Measurements from ENCODE around the gene MTRFR.
"Not testable (repeated sequence)": the region's sequence is repeated elsewhere in the genome, so short reads cannot be mapped to it uniquely, and the experiment has no call there.

The MTRFR gene

DNA sequence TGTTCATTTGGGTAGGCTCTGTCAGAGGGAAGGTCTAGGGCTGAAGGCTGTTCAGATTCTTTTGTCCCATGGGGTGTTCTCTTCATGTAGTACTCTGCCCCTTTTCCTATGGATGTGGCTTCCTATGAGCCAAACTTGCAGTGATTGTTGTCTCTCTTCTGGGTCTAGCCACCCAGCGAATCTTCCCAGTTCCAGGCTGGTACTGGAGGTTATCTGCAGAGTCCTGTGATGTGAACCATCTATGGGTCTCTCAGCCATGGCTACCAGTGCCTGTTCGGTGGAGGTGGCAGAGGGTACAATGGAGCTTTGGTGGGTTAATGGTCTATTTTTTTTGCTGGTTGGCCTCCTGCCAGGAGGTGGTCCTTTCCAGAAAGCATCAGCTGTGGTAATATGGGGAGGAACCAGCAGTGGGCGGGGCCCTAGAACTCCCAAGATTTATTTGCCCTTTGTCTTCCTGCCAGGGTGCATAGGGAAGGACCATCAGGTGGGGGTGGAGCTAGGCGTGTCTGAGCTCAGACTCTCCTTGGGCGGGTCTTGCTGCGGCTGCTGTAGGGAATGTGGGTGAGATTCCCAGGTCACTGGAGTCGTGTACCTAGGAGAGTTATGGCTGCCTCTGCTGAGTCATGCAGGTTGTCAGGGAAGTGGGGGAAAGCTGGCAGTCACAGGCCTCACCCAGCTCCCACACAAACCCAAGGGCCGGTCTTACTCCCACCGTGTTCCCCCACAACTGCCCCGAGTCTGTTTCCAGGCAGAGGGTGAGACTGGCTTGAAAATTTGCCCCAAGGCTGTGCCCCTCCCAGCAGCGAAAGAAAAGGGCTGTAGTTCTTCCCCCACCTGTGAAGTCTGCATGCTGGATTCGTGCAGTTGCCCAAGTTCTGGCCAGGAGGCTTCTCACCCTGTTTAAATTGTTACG lies 17.5 kb downstream of the MTRFR start:
- peaks cover 7% of the 10 kb centered on the region for H3K4me1 ChIP-seq (ENCODE audit: control insufficient read depth, insufficient read depth, low read length)
- no peak overlapping the region for H3K4me3 ChIP-seq (ENCODE audit: low read length)
- no peaks in the 10 kb centered on the region for H3K9me3 ChIP-seq (ENCODE audit: control insufficient read depth, low read length)
- peaks cover 33% of the 10 kb centered on the region for H3K36me3 ChIP-seq (ENCODE audit: control insufficient read depth, insufficient read depth, low read length, severe bottlenecking)
- no peak overlapping the region for H3K9ac ChIP-seq (ENCODE audit: low read length)
- no peak for DNase-seq (ENCODE audit: low read depth)
- H3K27me3 ChIP-seq (replicated peaks; ENCODE audit: control insufficient read depth, insufficient read depth, low read length) = no peaks in the 10 kb centered on the region

DNA sequence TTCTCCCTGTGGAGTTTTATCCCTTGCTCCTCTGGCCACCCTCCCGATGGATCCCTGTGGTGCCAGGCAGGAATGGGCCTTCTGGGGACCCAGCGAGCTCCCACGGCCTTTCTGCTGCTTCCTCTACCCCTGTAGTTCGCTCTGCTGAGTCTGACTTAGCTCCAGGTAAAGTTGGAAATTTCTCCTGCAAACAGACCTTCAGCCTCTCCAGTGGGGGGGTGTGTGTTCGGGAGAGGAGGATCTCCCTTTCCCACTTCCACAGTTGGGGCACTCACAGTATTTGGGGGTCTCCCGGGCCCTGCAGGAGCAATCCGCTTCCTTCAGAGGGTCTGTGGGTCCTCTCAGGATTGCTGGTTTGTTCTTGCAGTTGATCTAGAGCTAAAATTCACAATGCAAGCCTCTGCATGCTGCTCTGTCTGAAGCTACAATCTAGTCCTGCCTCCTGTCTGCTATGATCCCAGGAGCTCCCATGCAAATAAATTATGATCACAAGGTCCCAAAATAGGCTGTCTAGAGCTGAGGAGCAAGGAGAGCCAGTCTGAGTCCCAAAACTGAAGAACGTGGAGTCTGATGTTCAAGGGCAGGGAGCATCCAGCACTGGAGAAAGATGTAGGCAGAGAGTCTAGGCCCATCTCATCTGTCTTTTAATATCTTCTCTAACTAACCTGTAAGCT lies 18.3 kb downstream of the MTRFR start:
- H3K4me3 ChIP-seq (ENCODE audit: low read length) = no peak overlapping the region
- no peak overlapping the region for H3K9ac ChIP-seq (ENCODE audit: low read length)
- DNase-seq (ENCODE audit: low read depth) = no peak
- H3K27me3 ChIP-seq (replicated peaks; ENCODE audit: control insufficient read depth, insufficient read depth, low read length) = no peaks in the 10 kb centered on the region
- peaks cover 40% of the 10 kb centered on the region for H3K36me3 ChIP-seq (ENCODE audit: control insufficient read depth, insufficient read depth, low read length, severe bottlenecking)
- H3K4me1 ChIP-seq (ENCODE audit: control insufficient read depth, insufficient read depth, low read length) = peaks cover 7% of the 10 kb centered on the region
- no peaks in the 10 kb centered on the region for H3K9me3 ChIP-seq (ENCODE audit: control insufficient read depth, low read length)

DNA sequence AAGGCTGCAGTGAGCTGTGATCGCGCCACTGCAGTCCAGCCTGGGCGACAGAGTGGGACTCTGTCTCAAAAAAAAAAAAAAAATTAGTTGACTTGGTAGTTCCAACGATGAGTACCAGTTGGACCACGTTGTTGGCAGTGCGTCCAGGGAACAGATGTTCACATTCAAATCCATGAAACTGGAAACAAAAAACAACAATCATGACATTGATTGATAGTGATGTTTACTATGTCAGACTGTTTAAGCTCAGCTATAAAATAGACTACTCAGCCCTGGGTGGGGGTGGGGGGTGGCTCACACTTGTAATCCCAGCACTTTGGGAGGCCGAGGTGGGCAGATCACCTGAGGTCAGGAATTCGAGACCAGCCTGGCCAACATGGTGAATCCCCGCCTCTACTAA lies 19.1 kb downstream of the MTRFR start:
- H3K9me3 ChIP-seq (ENCODE audit: control insufficient read depth, low read length); H3K27me3 ChIP-seq (replicated peaks; ENCODE audit: control insufficient read depth, insufficient read depth, low read length); DNase-seq (ENCODE audit: low read depth); H3K4me1 ChIP-seq (ENCODE audit: control insufficient read depth, insufficient read depth, low read length); H3K9ac ChIP-seq (ENCODE audit: low read length); H3K4me3 ChIP-seq (ENCODE audit: low read length): not testable (repeated sequence)
- H3K36me3 ChIP-seq (ENCODE audit: control insufficient read depth, insufficient read depth, low read length, severe bottlenecking) = peaks cover 45% of the 10 kb centered on the region

DNA sequence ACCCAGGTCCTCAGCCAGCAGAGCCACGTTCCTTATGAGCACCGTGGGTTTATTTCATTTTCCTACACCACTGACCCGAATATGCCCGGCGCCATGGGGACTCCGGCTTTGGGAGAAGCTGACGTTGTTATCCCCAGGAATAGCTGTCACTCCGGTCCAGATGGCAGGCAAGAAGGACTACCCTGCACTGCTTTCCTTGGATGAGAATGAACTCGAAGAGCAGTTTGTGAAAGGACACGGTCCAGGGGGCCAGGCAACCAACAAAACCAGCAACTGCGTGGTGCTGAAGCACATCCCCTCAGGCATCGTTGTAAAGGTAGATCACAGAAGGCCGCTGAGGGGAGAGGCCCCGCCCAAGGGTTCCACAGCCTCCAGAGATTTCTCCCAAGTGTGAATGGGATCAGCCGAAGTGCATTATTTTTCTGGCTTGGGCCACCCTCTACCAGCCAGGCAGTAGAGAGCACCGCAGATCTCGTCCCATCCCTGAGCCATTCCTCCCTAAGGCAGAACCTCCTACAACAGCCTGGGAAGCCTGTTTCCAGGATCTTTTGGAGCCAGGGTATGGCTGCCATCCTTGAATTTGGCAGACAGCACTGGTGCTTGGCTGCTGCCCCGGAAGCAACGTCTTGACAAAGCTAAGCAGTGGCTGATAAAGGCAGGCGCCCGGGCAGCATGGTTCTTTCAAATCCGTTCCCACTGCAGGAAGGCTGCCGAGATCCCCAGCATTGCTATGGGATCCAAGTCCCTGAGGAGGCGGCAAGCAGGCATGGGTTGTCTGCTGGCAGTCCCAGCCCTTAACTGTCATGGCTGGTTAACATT lies 20.6 kb downstream of the MTRFR start:
- H3K4me1 ChIP-seq (ENCODE audit: control insufficient read depth, insufficient read depth, low read length) = peaks cover 13% of the 10 kb centered on the region
- no peaks in the 10 kb centered on the region for H3K27me3 ChIP-seq (replicated peaks; ENCODE audit: control insufficient read depth, insufficient read depth, low read length)
- H3K36me3 ChIP-seq (ENCODE audit: control insufficient read depth, insufficient read depth, low read length, severe bottlenecking) = peaks cover 52% of the 10 kb centered on the region
- H3K9me3 ChIP-seq (ENCODE audit: control insufficient read depth, low read length) = no peaks in the 10 kb centered on the region
- no peak overlapping the region for H3K9ac ChIP-seq (ENCODE audit: low read length)
- H3K4me3 ChIP-seq (ENCODE audit: low read length) = no peak overlapping the region
- no peak for DNase-seq (ENCODE audit: low read depth)

DNA sequence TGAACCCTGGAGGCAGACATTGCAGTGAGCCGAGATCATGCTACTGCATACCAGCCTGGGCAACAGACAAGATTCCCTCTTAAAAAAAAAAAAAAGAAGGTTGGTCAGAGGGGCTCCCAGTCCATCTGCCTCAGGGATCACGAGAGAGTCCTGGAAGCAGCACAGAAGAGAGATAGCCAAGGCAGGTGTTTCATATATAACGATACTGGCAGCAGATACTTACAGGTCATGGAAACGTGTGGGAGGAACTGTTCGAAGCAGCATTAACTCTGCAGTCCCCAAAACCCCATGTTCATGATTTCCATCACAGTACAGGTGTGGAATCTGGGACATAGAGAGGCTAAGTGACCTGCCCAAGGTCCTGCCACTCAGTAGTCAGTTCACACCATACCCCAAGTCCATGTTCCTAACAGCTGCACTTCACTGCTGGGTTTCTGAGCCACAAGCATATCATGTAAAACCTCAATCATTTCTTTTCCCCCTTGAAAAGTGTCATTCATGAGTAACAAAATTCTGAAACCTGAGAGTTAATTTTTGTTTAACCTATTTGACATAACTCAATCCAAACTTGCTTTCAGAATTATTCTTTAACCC lies 21.7 kb downstream of the MTRFR start:
- DNase-seq (ENCODE audit: low read depth) = no peak
- H3K36me3 ChIP-seq (ENCODE audit: control insufficient read depth, insufficient read depth, low read length, severe bottlenecking) = peaks cover 62% of the 10 kb centered on the region
- no peaks in the 10 kb centered on the region for H3K9me3 ChIP-seq (ENCODE audit: control insufficient read depth, low read length)

DNA sequence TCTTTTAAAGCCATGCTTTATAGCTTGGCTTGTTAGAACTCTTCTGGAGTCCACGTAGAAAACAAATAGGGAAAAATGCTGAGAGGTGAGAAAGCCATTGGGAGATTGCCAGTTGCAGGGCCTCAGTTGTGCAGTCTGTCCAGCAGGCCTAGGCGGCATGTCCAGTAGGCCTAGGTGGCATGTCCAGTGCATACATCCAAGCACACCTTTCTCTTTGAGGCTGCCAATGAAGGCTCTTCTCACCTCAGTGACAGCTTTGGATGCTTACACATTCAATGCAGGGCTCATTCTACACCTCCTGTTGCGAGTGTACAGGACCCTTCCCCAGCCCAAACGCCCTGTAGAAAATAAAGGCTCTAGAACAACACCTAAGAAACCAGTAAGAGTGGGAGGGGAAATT lies 25.4 kb downstream of the MTRFR start:
- H3K9ac ChIP-seq (ENCODE audit: low read length) = no peak overlapping the region
- peaks cover 86% of the 10 kb centered on the region for H3K36me3 ChIP-seq (ENCODE audit: control insufficient read depth, insufficient read depth, low read length, severe bottlenecking)
- H3K4me3 ChIP-seq (ENCODE audit: low read length) = no peak overlapping the region
- H3K9me3 ChIP-seq (ENCODE audit: control insufficient read depth, low read length) = no peaks in the 10 kb centered on the region
- H3K27me3 ChIP-seq (replicated peaks; ENCODE audit: control insufficient read depth, insufficient read depth, low read length) = no peaks in the 10 kb centered on the region
- H3K4me1 ChIP-seq (ENCODE audit: control insufficient read depth, insufficient read depth, low read length) = peaks cover 6% of the 10 kb centered on the region
- no peak for DNase-seq (ENCODE audit: low read depth)

More for the DNA sequence above, 21.7 kb downstream of the MTRFR start:
- Histone ChIP-seq H3K4me1 (ENCODE audit: control insufficient read depth, insufficient read depth, low read length) (peaks cover 13% of the 10 kb centered on the region), H3K27me3 (replicated peaks; ENCODE audit: control insufficient read depth, insufficient read depth, low read length) (no peaks in the 10 kb centered on the region), H3K4me3 (ENCODE audit: low read length) (no peak overlapping the region), H3K9ac (ENCODE audit: low read length) (no peak overlapping the region)

DNA sequence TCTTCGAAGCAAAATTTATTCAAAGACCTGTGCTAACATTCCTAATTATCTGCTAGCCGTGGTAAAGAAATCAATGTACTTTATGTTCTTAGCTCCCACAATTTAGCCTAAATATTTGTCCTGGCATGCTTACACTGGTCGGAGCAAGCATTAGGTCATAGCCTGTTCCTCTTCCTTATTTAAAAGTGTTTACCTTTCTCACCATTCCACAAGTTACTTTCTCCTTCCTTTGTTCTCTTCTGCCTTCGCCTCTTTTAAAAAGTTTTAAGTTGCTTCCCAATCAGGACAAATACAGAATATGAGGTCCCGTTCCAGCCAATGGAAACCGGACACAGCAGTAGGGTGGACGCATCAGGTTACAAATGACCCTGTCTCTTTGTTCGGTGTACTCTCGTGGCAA lies 26.8 kb downstream of the MTRFR start:
- H3K4me3 ChIP-seq (ENCODE audit: low read length) = no peak overlapping the region
- H3K9ac ChIP-seq (ENCODE audit: low read length) = no peak overlapping the region
- no peaks in the 10 kb centered on the region for H3K9me3 ChIP-seq (ENCODE audit: control insufficient read depth, low read length)
- H3K27me3 ChIP-seq (replicated peaks; ENCODE audit: control insufficient read depth, insufficient read depth, low read length) = no peaks in the 10 kb centered on the region
- H3K36me3 ChIP-seq (ENCODE audit: control insufficient read depth, insufficient read depth, low read length, severe bottlenecking) = peaks cover 73% of the 10 kb centered on the region
- no peak for DNase-seq (ENCODE audit: low read depth)
- peaks cover 6% of the 10 kb centered on the region for H3K4me1 ChIP-seq (ENCODE audit: control insufficient read depth, insufficient read depth, low read length)

DNA sequence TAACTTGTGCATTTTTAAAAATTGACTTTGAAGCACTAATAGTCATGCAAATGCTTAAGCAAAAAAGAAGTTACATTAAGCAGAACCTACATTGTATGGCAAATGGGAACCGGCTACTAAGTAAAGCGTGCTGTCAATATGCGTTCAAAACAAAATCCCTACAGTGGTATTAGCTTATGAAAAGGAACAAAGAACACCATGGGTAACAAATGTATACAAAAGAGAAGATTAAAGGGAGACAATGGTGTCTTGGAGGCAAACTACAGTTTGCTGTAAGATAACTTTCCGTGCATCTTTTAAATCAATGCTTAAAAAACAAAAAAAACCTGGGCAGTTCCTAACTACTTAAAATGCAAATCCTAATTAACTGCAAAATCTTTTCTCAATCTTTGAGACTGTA lies 28.0 kb downstream of the MTRFR start:
- peaks cover 68% of the 10 kb centered on the region for H3K36me3 ChIP-seq (ENCODE audit: control insufficient read depth, insufficient read depth, low read length, severe bottlenecking)

DNA sequence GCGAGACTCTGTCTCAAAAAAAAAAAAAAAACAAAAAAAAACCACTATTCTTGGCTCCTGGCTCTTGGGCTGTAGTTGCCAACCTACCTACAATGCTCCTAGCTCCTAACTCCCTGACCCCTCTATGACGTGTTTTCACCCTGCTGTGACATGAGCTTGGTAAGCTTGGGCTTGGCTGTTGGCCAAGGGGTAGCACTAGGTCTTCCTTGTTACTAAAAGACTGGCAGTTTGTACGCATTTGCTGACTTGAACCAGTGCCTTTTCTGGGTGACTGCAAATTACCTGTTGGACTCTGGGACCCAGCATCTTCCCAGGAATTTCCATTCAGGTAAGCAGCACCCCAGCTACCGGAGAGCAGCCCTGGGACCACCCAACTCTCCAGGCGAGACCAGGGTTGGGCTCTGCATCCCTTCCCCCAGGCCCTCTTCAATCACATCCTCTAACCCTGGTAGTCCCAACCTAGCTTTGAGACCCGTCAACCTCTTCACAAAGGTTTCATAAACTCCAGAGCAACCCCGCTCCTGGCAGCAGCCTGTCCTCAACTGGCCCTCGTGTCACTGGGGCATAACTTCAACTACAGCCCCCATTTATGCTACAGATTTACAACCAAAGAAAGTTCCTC lies 30.1 kb downstream of the MTRFR start:
- Histone ChIP-seq H3K4me1 (ENCODE audit: control insufficient read depth, insufficient read depth, low read length) (peaks cover 3% of the 10 kb centered on the region), H3K4me3 (ENCODE audit: low read length) (no peak overlapping the region), H3K36me3 (ENCODE audit: control insufficient read depth, insufficient read depth, low read length, severe bottlenecking) (peaks cover 61% of the 10 kb centered on the region), H3K9me3 (ENCODE audit: control insufficient read depth, low read length) (no peaks in the 10 kb centered on the region), H3K27me3 (replicated peaks; ENCODE audit: control insufficient read depth, insufficient read depth, low read length) (no peaks in the 10 kb centered on the region), H3K9ac (ENCODE audit: low read length) (no peak overlapping the region)
- no peak for DNase-seq (ENCODE audit: low read depth)

More for the DNA sequence above, 28.0 kb downstream of the MTRFR start:
- H3K9ac ChIP-seq (ENCODE audit: low read length) = no peak overlapping the region
- no peak overlapping the region for H3K4me3 ChIP-seq (ENCODE audit: low read length)
- no peaks in the 10 kb centered on the region for H3K9me3 ChIP-seq (ENCODE audit: control insufficient read depth, low read length)
- H3K4me1 ChIP-seq (ENCODE audit: control insufficient read depth, insufficient read depth, low read length) = peaks cover 6% of the 10 kb centered on the region
- no peak for DNase-seq (ENCODE audit: low read depth)
- H3K27me3 ChIP-seq (replicated peaks; ENCODE audit: control insufficient read depth, insufficient read depth, low read length) = no peaks in the 10 kb centered on the region

DNA sequence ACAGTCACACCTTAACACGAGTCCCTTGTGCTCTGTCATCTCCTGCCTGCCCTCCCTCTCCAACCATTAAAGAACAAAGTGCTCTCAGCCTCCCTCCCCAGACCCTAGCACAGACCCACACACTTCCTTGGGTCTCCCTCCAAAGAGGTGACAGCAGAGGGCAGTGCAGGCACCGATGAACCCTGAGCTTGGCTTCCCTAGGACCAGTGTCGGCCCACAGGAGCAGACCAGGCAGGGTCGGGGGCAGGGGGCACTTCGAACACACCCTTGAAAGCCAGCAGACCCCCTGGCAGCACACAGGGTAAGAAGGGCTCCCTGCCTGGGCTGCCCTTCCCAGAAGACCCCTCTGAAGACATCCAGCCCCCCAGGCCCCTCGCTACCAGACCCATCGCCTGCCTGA lies 31.4 kb downstream of the MTRFR start:
- Histone ChIP-seq H3K9me3 (ENCODE audit: control insufficient read depth, low read length) (no peaks in the 10 kb centered on the region), H3K36me3 (ENCODE audit: control insufficient read depth, insufficient read depth, low read length, severe bottlenecking) (peaks cover 50% of the 10 kb centered on the region), H3K27me3 (replicated peaks; ENCODE audit: control insufficient read depth, insufficient read depth, low read length) (no peaks in the 10 kb centered on the region), H3K9ac (ENCODE audit: low read length) (no peak overlapping the region), H3K4me3 (ENCODE audit: low read length) (no peak overlapping the region), H3K4me1 (ENCODE audit: control insufficient read depth, insufficient read depth, low read length) (peaks cover 7% of the 10 kb centered on the region)
- no peak for DNase-seq (ENCODE audit: low read depth)
